WI38 (cell line): ENCODE results near the gene IQUB.
"Not testable (repeated sequence)": the region's sequence is repeated elsewhere in the genome, so short reads cannot be mapped to it uniquely, and the experiment has no call there.

Experiments
- H3K4me3 ChIP-seq: 2 replicates; pipeline ENCODE4 v1.5.1; 2011; ENCODE audit warnings: low read depth, mild to moderate bottlenecking, control low read depth, low read length
- TF ChIP-seq, protein P1 (sequence below): IDR thresholded peaks from 2 replicates; pipeline ENCODE4 v1.5.1; 2012; ENCODE audit warnings: low read depth, mild to moderate bottlenecking, control low read depth, low read length

Gene IQUB

DNA sequence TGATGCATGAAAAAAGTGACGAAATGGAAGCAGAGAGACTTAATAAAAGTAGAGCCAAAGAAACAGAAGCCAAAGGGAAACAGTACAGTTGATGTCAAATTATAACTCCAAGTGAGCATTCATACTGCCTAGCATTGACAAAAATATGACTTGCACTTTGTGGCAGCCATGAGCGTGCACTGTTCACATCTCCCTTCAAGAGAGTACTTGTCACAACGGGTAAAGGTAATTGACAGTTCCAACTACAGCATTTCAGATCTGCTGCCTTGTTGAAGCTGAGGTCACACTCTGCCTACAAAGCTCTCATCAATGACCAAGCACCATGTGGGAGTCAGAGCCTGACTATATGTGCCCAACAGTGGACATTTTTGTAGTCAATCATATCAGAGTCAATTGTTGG lies 54.3 kb downstream of the IQUB start:
- H3K4me3 ChIP-seq = no peak overlapping the region
- TF ChIP-seq, protein P1, sequence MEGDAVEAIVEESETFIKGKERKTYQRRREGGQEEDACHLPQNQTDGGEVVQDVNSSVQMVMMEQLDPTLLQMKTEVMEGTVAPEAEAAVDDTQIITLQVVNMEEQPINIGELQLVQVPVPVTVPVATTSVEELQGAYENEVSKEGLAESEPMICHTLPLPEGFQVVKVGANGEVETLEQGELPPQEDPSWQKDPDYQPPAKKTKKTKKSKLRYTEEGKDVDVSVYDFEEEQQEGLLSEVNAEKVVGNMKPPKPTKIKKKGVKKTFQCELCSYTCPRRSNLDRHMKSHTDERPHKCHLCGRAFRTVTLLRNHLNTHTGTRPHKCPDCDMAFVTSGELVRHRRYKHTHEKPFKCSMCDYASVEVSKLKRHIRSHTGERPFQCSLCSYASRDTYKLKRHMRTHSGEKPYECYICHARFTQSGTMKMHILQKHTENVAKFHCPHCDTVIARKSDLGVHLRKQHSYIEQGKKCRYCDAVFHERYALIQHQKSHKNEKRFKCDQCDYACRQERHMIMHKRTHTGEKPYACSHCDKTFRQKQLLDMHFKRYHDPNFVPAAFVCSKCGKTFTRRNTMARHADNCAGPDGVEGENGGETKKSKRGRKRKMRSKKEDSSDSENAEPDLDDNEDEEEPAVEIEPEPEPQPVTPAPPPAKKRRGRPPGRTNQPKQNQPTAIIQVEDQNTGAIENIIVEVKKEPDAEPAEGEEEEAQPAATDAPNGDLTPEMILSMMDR = no peak

DNA sequence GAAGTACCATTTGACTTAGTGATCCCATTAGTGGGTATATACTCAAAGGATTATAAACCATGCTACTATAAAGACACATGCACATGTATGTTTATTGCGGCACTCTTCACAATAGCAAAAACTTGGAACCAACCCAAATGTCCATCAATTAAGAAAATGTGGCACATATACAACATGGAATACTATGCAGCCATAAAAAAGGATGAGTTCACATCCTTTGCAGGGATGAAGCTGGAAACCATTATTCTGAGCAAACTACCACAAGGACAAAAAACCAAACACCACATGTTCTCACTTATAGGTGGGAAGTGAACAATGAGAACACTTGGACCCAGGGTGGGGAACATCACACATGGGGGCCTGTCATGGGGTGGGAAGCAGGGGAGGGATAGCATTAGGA lies 56.3 kb downstream of the IQUB start:
- not testable (repeated sequence) for H3K4me3 ChIP-seq

DNA sequence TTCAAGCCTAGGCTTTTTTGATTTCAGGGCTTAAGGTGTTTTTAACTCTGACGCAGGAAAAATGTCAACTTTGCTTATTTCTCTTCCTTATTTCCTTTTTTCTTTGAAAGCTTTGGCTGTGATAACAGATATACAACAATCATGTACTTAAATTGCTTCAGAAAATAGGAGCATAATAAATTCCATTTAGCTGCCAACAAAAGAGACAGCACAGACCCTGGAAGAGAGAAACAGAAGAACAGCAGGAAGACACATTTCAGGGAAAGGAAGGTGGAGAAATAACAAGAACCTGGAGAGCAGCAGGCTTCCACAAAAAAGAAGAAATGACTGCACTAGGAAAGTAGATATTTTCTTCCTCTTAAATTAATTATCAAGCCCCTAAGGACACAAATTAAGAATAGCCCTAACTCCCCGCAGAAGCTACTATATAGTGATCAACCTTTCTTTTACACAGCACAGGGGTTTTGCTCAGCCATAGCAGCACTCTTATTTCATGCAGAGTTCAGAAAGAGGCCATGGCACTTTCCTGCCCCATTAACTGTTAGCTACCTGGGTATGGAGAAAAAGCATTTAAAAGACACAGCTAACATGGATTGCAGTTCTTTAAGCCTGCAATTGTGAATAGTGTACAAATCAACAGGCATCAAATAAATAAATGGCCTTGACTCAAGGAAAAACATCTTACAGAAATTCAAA lies 61.5 kb downstream of the IQUB start:
- no peak overlapping the region for H3K4me3 ChIP-seq
- TF ChIP-seq, protein P1 = no peak

DNA sequence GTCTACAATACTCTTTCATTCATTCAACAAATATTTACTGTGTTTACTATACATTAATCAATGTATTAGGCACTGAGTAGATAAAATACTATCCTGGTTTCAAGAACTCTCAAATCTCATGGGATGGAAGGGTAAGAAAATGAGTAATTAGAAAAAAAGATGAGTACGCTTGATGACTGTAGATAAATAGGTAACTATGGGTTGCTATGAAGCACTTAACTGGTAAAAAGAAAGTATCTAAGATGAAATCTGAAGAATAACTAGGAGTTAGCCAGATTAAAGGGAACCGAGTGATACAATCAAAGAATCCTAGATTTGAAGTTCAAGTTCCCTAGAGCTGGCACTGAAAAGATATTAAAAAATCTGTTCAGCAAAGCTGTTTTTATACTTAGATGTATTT lies 62.1 kb downstream of the IQUB start:
- TF ChIP-seq, protein P1 = no peak
- H3K4me3 ChIP-seq = no peak overlapping the region

DNA sequence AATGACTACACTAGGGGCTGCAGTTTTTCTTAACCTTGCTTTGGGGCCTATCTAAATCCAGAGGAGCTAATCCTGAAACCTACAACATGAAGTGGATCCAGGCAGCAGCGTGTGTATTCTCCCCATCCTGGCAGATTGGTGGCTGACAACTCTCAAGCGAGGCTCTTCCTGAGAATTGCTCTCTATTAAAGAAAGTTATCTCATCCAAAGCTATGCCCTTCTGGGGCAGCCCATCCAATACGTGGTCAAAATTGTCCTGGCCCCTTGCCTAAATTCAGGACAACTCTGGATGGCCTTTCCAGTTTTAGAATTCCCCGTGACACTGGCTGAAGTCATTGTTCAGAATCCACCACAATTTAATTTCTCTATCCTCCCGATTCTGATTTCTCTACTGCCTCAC lies 66.1 kb downstream of the IQUB start:
- TF ChIP-seq, protein P1 = no peak
- H3K4me3 ChIP-seq = no peak overlapping the region

DNA sequence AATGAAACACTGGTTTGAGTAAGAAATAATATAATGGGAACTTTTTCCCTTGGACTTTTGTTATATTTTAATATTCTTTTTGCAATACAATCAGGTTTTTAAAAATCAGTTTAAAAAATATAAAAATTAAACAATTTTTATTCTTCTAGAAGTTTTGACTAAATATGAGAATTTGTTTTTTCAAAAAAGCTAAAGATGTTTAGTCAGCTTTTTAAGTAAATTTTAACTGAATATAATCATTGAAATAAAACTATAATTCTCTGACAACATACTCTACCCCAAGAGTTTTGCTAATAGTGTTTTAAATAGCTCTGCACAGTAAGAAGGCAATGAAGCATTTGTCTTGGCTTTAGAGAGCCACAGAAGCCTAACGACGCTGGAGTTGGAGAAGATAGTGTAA lies 70.5 kb downstream of the IQUB start:
- TF ChIP-seq, protein P1 = no peak
- no peak overlapping the region for H3K4me3 ChIP-seq

DNA sequence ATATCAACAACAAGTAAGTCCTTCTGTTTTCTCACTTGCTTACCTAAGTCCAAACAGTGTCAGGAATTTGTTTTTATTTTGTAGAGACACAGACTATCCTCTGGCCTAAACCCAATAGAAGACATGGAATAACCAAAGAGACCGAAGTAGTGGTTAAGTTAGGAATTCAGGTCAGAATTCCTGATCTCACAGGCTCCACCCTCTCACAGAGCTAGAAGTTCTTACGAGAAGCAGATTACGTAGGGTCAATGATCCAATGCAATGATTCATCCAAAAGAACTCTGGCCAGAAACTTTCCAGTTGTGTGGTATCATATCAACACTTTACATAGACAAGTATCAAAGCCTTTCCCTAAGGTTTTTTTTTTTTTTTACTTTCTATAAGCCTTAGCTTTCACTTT lies 73.8 kb downstream of the IQUB start:
- TF ChIP-seq, protein P1 = no peak
- H3K4me3 ChIP-seq = no peak overlapping the region

DNA sequence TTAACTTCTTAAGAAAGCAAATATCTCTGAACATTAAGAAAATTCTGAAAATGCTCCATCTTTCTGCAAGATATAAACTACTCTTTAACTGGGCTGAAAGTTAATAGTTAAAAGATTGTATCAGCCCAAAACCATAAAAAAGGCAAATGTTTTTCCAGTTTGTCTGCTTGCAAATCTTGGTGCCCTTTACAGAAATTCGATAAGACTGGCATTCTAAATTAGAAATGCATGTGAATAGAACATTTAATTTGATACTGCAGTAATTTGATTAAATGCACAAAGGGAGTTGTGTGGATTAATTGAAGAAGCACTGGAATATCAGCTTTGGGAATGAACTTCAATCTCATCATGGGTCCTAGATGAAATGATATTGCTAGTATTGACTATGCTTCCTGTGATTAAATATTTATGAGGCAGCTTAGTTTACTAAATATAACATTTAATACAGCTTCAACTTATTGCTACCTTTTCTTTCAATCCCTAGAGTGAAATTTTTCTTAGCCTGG lies 78.4 kb downstream of the IQUB start:
- H3K4me3 ChIP-seq = no peak overlapping the region

More for the DNA sequence above, 78.4 kb downstream of the IQUB start:
- TF ChIP-seq, protein P1 = no peak
